ENCODE measurements around the gene SPANXN4. TPM values are rescaled to one million over a fixed set of nuclear protein-coding genes. Genes with fewer than 3 reads are reported as not detected.

The SPANXN4 gene
- total and polyA plus RNA-seq, 2 donors (not counting 1 experiment from before 2014, with no cell fraction given): not detected

DNA sequence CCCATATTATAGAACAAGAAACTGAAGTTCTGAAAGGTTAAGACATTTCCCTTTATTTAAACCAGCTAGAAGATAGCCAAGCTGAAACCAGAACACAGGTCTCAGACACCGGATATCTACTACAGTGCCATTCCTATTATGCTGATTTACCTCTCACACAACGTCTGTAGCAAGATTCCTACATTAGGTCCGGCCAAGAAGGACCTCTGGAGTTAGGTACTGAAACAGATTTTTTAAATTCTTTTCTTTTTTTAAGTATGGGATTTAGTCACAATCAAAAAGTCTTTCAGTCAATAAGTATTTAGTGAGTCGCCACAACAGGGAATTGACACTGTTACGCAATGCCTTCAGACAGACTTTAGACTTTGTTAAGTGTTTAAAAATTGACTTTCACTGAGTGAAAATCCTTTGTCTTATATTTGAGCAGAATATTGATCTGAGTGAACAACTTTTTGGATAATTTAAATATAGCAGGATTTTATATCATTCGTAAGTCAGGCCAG, 26.5 kb upstream of the SPANXN4 start:
- Mint-ChIP-seq H3K27me3 (no peaks in the 10 kb centered on the region), H3K9me3 (ENCODE audit: insufficient read depth) (peaks cover 5% of the 10 kb centered on the region), H3K4me3 (no peak overlapping the region), H3K4me1 (no peaks in the 10 kb centered on the region), H3K27ac (no peak overlapping the region)
- H2AFZ ChIP-seq (ENCODE audit: insufficient read depth, low read depth, low read length, poor library complexity, severe bottlenecking): no peak overlapping the region
- no peaks in the 10 kb centered on the region for H3K9me3 ChIP-seq (ENCODE audit: control extremely low read depth in 1 of 3, control insufficient read depth in 2 of 3, insufficient read depth in 1 of 3, low read length in 2 of 3)
- TF ChIP-seq EZH2 (IDR thresholded peaks at IDR 0.05; ENCODE audit: borderline replicate concordance, insufficient read depth, low read depth, low read length, poor library complexity, severe bottlenecking) (no peak), CTCF (IDR thresholded peaks at IDR 0.05) (no peak)
- no peaks in the 10 kb centered on the region for H3K79me2 ChIP-seq (ENCODE audit: control insufficient read depth, insufficient read depth, low read length)
- no peaks in the 10 kb centered on the region for H4K20me1 ChIP-seq (ENCODE audit: control insufficient read depth, insufficient read depth, low read length, poor library complexity, severe bottlenecking)
- intact Hi-C loops (cut with micrococcal nuclease): no loop called here
- CTCF ChIA-PET: no interaction called here
- H3K4me1 ChIP-seq (ENCODE audit: control insufficient read depth in 2 of 2, insufficient read depth in 2 of 2, low read length in 2 of 2): no peaks in the 10 kb centered on the region
- H3K9ac ChIP-seq (ENCODE audit: low read length): no peak overlapping the region
- WGBS (ENCODE audit: insufficient coverage): no CpG with 5 or more reads among the region's 6 CpGs
- ATAC-seq (ENCODE audit: low read depth): no peak
- no peaks in the 10 kb centered on the region for H3K27me3 ChIP-seq (replicated peaks in 1 of 4; ENCODE audit: control extremely low read depth in 1 of 4, control insufficient read depth in 3 of 4, insufficient read depth in 4 of 4, low read length in 3 of 4)
- DNase-seq: no peak
- H3K36me3 ChIP-seq (replicated peaks in 1 of 2; ENCODE audit: control extremely low read depth in 1 of 2, control insufficient read depth in 1 of 2, extremely low read depth in 1 of 2, insufficient read depth in 2 of 2, low read length in 1 of 2): no peaks in the 10 kb centered on the region
- POLR2A ChIA-PET: no interaction called here
- no peak overlapping the region for H3K4me2 ChIP-seq (replicated peaks; ENCODE audit: low read depth, low read length, poor library complexity, severe bottlenecking)
- H3K27ac ChIP-seq (ENCODE audit: low read length in 2 of 2): no peak overlapping the region
- no peak overlapping the region for H3K4me3 ChIP-seq (ENCODE audit: control extremely low read depth in 1 of 5, extremely low read depth in 1 of 5, insufficient read depth in 1 of 5, low read depth in 2 of 5, low read length in 4 of 5)

- intact Hi-C loops (cut with micrococcal nuclease): no loop called here
- ChIA-PET POLR2A (no interaction called here), CTCF (no interaction called here)
- Mint-ChIP-seq H3K27me3 (no peaks in the 10 kb centered on the region), H3K4me3 (no peak overlapping the region), H3K27ac (no peak overlapping the region), H3K4me1 (no peaks in the 10 kb centered on the region), H3K9me3 (ENCODE audit: insufficient read depth) (no peaks in the 10 kb centered on the region)
- Histone ChIP-seq H3K9me3 (ENCODE audit: control extremely low read depth in 1 of 3, control insufficient read depth in 2 of 3, insufficient read depth in 1 of 3, low read length in 2 of 3) (no peaks in the 10 kb centered on the region), H3K4me3 (ENCODE audit: control extremely low read depth in 1 of 5, extremely low read depth in 1 of 5, insufficient read depth in 1 of 5, low read depth in 2 of 5, low read length in 4 of 5) (no peak overlapping the region), H2AFZ (ENCODE audit: insufficient read depth, low read depth, low read length, poor library complexity, severe bottlenecking) (no peak overlapping the region), H3K27me3 (replicated peaks in 1 of 4; ENCODE audit: control extremely low read depth in 1 of 4, control insufficient read depth in 3 of 4, insufficient read depth in 4 of 4, low read length in 3 of 4) (no peaks in the 10 kb centered on the region), H4K20me1 (ENCODE audit: control insufficient read depth, insufficient read depth, low read length, poor library complexity, severe bottlenecking) (no peaks in the 10 kb centered on the region), H3K9ac (ENCODE audit: low read length) (no peak overlapping the region), H3K79me2 (ENCODE audit: control insufficient read depth, insufficient read depth, low read length) (no peaks in the 10 kb centered on the region), H3K36me3 (replicated peaks in 1 of 2; ENCODE audit: control extremely low read depth in 1 of 2, control insufficient read depth in 1 of 2, extremely low read depth in 1 of 2, insufficient read depth in 2 of 2, low read length in 1 of 2) (no peaks in the 10 kb centered on the region), H3K4me1 (ENCODE audit: control insufficient read depth in 2 of 2, insufficient read depth in 2 of 2, low read length in 2 of 2) (no peaks in the 10 kb centered on the region), H3K27ac (ENCODE audit: low read length in 2 of 2) (no peak overlapping the region), H3K4me2 (replicated peaks; ENCODE audit: low read depth, low read length, poor library complexity, severe bottlenecking) (no peak overlapping the region)
- TF ChIP-seq CTCF (IDR thresholded peaks at IDR 0.05): no peak
- TF ChIP-seq EZH2 (IDR thresholded peaks at IDR 0.05; ENCODE audit: borderline replicate concordance, insufficient read depth, low read depth, low read length, poor library complexity, severe bottlenecking): no peak
- WGBS (ENCODE audit: insufficient coverage): no CpG with 5 or more reads among the region's 2 CpGs
- DNase-seq: no peak
- no peak for ATAC-seq (ENCODE audit: low read depth)
Observed at GRCh38 chrX:143002206-143002605, 23.5 kb upstream of the SPANXN4 start.
